PFSK-1 (cell line): ENCODE data around the gene SLC35A3.

Source experiments
- POLR2AphosphoS5 ChIP-seq: IDR thresholded peaks from 2 replicates; pipeline ENCODE4 v1.6.1; 2012; ENCODE audit warnings: low read depth, mild to moderate bottlenecking, control low read depth, low read length, moderate library complexity
- REST ChIP-seq, 2 experiments: IDR thresholded peaks; 2 replicates each; pipeline versions ENCODE4 v1.6.1 to v1.8.0; 2011 to 2012; ENCODE audit warnings: low read depth in 2 of 2, low read length in 2 of 2, control low read depth in 1 of 2, inconsistent platforms in 1 of 2, mild to moderate bottlenecking in 1 of 2, moderate library complexity in 1 of 2; ENCODE audit not compliant: insufficient read depth in 1 of 2

- no peak for TF ChIP-seq REST (IDR thresholded peaks at IDR 0.05; ENCODE audit: insufficient read depth in 1 of 2, low read depth in 2 of 2, low read length in 2 of 2)
- no peak for TF ChIP-seq POLR2AphosphoS5
These were observed 96.1 kb downstream of the SLC35A3 start for GRCh38 chr1:100065969-100066227.
